ENCODE measurements around the gene PDGFD. TPM values are rescaled to one million over a fixed set of nuclear protein-coding genes. Genes with fewer than 3 reads are reported as not detected.

The PDGFD gene
- total and polyA plus RNA-seq, 2 donors (not counting 3 experiments of a cell fraction or from before 2014, with no cell fraction given): 6.3 to 13.1 TPM

DNA sequence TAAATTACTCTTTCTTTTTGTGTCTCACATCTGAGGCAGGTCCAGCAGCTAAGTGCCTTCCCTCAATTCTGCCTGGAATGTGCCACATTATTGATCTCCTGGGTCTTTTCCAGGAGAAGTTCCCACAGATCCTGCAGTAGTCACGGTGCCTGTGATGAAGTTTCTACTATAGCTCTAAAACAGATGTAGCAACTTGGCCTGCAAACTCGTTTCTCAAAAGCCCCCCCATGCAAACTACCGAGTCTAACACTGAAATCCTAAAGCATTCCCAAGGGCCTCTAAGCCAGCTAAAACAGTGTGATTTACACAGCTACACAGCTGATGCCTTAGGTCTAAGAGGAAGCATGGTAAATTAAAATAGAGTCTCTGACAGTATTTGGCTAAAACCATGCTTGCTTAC lies 73.2 kb downstream of the PDGFD start:
- Histone ChIP-seq H3K9me3 (replicated peaks; ENCODE audit: control insufficient read depth, insufficient read depth, low read length) (no peaks in the 10 kb centered on the region), H3K9ac (replicated peaks; ENCODE audit: extremely low read depth, insufficient read depth, low read length) (no peak overlapping the region), H3K4me2 (ENCODE audit: insufficient read depth, low read length) (no peak overlapping the region), H3K36me3 (ENCODE audit: control insufficient read depth in 2 of 2, extremely low read depth in 1 of 2, insufficient read depth in 2 of 2, low read length in 2 of 2) (no peaks in the 10 kb centered on the region), H3K27ac (ENCODE audit: insufficient read depth, low read depth, low read length) (no peak overlapping the region), H3K79me2 (ENCODE audit: control insufficient read depth, insufficient read depth, low read length) (no peaks in the 10 kb centered on the region), H2AFZ (ENCODE audit: low read depth, low read length) (no peak overlapping the region), H3K4me3 (replicated peaks in 1 of 3; ENCODE audit: insufficient read depth in 1 of 3, low read depth in 1 of 3, low read length in 3 of 3) (no peak overlapping the region), H3K4me1 (ENCODE audit: control insufficient read depth, extremely low read depth, insufficient read depth, low read length) (no peaks in the 10 kb centered on the region), H3K27me3 (ENCODE audit: control insufficient read depth in 2 of 2, insufficient read depth in 2 of 2, low read length in 2 of 2) (no peaks in the 10 kb centered on the region), H4K20me1 (replicated peaks; ENCODE audit: control insufficient read depth, extremely low read depth, insufficient read depth, low read length) (no peaks in the 10 kb centered on the region), H3K9me1 (replicated peaks; ENCODE audit: control insufficient read depth, extremely low read depth, insufficient read depth, low read length) (no peaks in the 10 kb centered on the region)
- dilution Hi-C loops (cut with MboI; ENCODE audit: extremely low pct_ligation_motif_present, low sequenced_read_pairs) (no loop called here), intact Hi-C loops (cut with micrococcal nuclease) (no loop called here)
- FAIRE-seq: no peak
- ChIA-PET CTCF (no interaction called here), POLR2A (no interaction called here)
- no peak for DNase-seq (ENCODE audit: low read depth, low spot score)
- BruUV-seq (replicated peaks): no TSS peak
- TF ChIP-seq, protein P1, sequence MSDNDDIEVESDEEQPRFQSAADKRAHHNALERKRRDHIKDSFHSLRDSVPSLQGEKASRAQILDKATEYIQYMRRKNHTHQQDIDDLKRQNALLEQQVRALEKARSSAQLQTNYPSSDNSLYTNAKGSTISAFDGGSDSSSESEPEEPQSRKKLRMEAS (IDR thresholded peaks at IDR 0.05; ENCODE audit: insufficient read depth, insufficient read length): no peak
- no peak for TF ChIP-seq EZH2 (IDR thresholded peaks at IDR 0.05; ENCODE audit: borderline replicate concordance, low read depth, low read length, severe bottlenecking)
- TF ChIP-seq CTCF (IDR thresholded peaks at IDR 0.05; ENCODE audit: extremely low read depth in 1 of 2, insufficient read depth in 1 of 2, low read depth in 1 of 2, low read length in 2 of 2): no peak
- TF ChIP-seq JUN (IDR thresholded peaks at IDR 0.05; ENCODE audit: borderline replicate concordance, insufficient read depth, insufficient read length, low read depth): no peak
- TF ChIP-seq MYC (IDR thresholded peaks at IDR 0.05; ENCODE audit: low read depth, low read length): no peak
- no peak for TF ChIP-seq GATA2 (IDR thresholded peaks at IDR 0.05; ENCODE audit: insufficient read depth, insufficient read length, low read depth, low read length)
- no peak for TF ChIP-seq FOS (IDR thresholded peaks at IDR 0.05; ENCODE audit: borderline replicate concordance, insufficient read depth, low read length)
- TF ChIP-seq POLR2AphosphoS5 (IDR thresholded peaks at IDR 0.05; ENCODE audit: insufficient read depth, low read depth, low read length): no peak
- no peak for TF ChIP-seq POLR2A (IDR thresholded peaks at IDR 0.05; ENCODE audit: low read depth, low read length)

Measured in endothelial cell of umbilical vein (primary cell).